ENCODE data around the gene CYP2A7. TPM values are rescaled to one million over a fixed set of nuclear protein-coding genes. Genes with fewer than 3 reads are reported as not detected.
"Not testable (repeated sequence)": the region's sequence is repeated elsewhere in the genome, so short reads cannot be mapped to it uniquely, and the experiment has no call there.

The CYP2A7 gene
- total and polyA plus RNA-seq, 2 of the 8 experiments (the other 6 are each of a cell fraction or from before 2014, with no cell fraction given), result 0.23 TPM; not detected in 1

DNA sequence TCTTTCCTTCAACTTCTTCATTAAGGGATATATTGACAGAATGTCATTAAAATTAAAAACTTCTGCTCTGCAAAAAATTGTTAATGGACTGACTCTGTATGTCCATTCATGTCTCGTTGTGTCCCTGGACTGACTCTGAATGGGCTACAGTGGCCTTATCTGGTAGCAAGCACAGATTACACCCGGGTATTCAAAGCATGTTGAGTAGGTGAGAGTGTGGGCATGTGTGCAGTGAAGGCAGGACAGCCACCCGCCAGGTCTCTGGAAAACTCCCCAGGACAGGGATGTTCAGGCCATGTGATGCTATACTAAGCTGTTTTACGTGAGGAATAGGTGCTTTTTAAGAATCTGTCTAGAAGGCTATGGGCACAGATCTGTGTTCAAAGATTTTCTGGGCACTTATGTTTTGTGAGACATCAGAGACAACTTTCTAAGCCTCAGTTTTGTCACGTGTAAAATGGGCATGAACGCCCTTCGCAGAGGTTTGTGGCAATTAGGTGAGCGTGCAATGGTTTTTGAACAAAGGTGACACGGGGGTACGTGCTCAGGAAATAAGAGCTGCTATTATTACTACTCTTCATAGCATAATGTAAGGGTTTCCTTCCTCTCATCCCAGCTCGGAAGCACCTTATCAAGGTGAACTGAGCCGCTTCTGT is 38.9 kb downstream of the CYP2A7 start:
- H4K5ac ChIP-seq (ENCODE audit: insufficient read length, low read depth, low read length); H2BK20ac ChIP-seq (ENCODE audit: low read length); H2BK5ac ChIP-seq (ENCODE audit: low read depth, low read length); H3K23ac ChIP-seq (ENCODE audit: insufficient read length); H4K20me1 ChIP-seq (replicated peaks in 1 of 2; ENCODE audit: control insufficient read depth in 1 of 2, insufficient read depth in 2 of 2, low read length in 2 of 2); H3K14ac ChIP-seq (ENCODE audit: insufficient read length); H3K9ac ChIP-seq (replicated peaks in 1 of 4; ENCODE audit: extremely low read depth in 1 of 4, low read depth in 3 of 4, low read length in 3 of 4); POLR2A ChIA-PET (ENCODE audit: partially characterized antibody); H3K4me1 ChIP-seq (replicated peaks in 1 of 4; ENCODE audit: control insufficient read depth in 3 of 4, insufficient read depth in 4 of 4, low read length in 3 of 4); H2BK15ac ChIP-seq (ENCODE audit: low read length); H3K56ac ChIP-seq (replicated peaks; ENCODE audit: insufficient read length, low read depth, low read length); H3K27me3 ChIP-seq (replicated peaks in 1 of 4; ENCODE audit: control insufficient read depth in 3 of 4, extremely low read depth in 1 of 4, insufficient read depth in 3 of 4, low read length in 3 of 4); H2AK5ac ChIP-seq (ENCODE audit: low read depth, low read length); H3K27ac ChIP-seq (ENCODE audit: low read depth, low read length); H3K79me2 ChIP-seq (ENCODE audit: control insufficient read depth in 1 of 2, insufficient read depth in 2 of 2, low read length in 2 of 2); H3K79me1 ChIP-seq (ENCODE audit: low read depth, low read length); H3K18ac ChIP-seq (ENCODE audit: extremely low read depth, low read length); FAIRE-seq; H2BK12ac ChIP-seq (ENCODE audit: low read depth, low read length); CTCF ChIA-PET (ENCODE audit: partially characterized antibody); H4K91ac ChIP-seq (replicated peaks; ENCODE audit: insufficient read length, low read length); H3K36me3 ChIP-seq (ENCODE audit: control insufficient read depth in 2 of 4, insufficient read depth in 4 of 4, low read length in 3 of 4); H3K9me3 ChIP-seq (ENCODE audit: insufficient read depth in 2 of 2, low read depth in 1 of 2, low read length in 1 of 2); H3K4ac ChIP-seq (replicated peaks; ENCODE audit: insufficient read length, low read depth, low read length); H4K8ac ChIP-seq (ENCODE audit: extremely low read depth, insufficient read depth, low read length); H2AFZ ChIP-seq (ENCODE audit: low read length); H2BK120ac ChIP-seq (replicated peaks; ENCODE audit: low read depth, low read length); H3K23me2 ChIP-seq (ENCODE audit: low read depth, low read length); DNase-seq (ENCODE audit: low read depth in 1 of 2, low spot score in 2 of 2): not testable (repeated sequence)
- Histone ChIP-seq H3K4me2 (ENCODE audit: insufficient read depth in 1 of 2, low read depth in 2 of 2, low read length in 2 of 2) (peak overlapping the region; percentile 8 to 49; a peak in 2 of 4 replicates), H3K4me3 (ENCODE audit: extremely low read depth in 1 of 4, insufficient read depth in 2 of 4, low read depth in 3 of 4, low read length in 4 of 4) (peak overlapping the region in 1 of 4 experiments; percentile 44; a peak in 2 of 8 replicates)
- 80% methylated on average over 9 of the region's 12 CpGs; no CpG with 5 or more reads in 1 of the 2 experiments for WGBS, 2 experiments (ENCODE audit: extremely low coverage in 1 of 2, insufficient coverage in 1 of 2, insufficient read length in 1 of 2, insufficient replicate concordance in 2 of 2, low coverage in 1 of 2, low lambda C conversion rate in 2 of 2, missing lambda C conversion rate in 1 of 2)
- TF ChIP-seq KDM1A (IDR thresholded peaks at IDR 0.05; ENCODE audit: borderline replicate concordance, low read length), result peak; percentile 44; the same call in 1 of the 2 replicates
